HepG2 (cell line): ENCODE data around the gene BACH2. TPM values are rescaled to one million over a fixed set of nuclear protein-coding genes. Genes with fewer than 3 reads are reported as not detected.

ENCODE experiments used
- ATAC-seq: fragments of 200-7000 bp; cut with Tn5 transposase; 3 replicates; pipeline ENCODE4 v1.9.1; 2020; ENCODE audit warnings: mild to moderate bottlenecking, moderate library complexity
- BruUV-seq: library from RNA; stranded (reverse); fragments of 400-500 nt; replicated peaks from 2 replicates; lab custom pipeline; 2021; lab: Mats Ljungman, UMichigan
- CTCF ChIA-PET: fragments of 300-600 bp; formaldehyde crosslinking; extraction: SDS; loops from one replicate; lab custom pipeline; 2021; ENCODE audit warnings: low total read pairs, inconsistent platforms, low intra/inter-chr PET ratio; lab: Yijun Ruan, JAX
- POLR2A ChIA-PET: fragments of 350-600 bp; sonication (Branson Sonifier 250); formaldehyde crosslinking; loops from one replicate; lab custom pipeline; 2020; ENCODE audit warnings: antibody characterized with exemption, inconsistent platforms; lab: Yijun Ruan, JAX
- DNase-seq: peaks from one replicate; pipeline ENCODE4 v3.0.0-alpha.2; 2015; ENCODE audit warnings: low spot score
- FAIRE-seq: peaks from 3 replicates; lab custom pipeline; 2011; peaks lifted over from hg19 to GRCh38; lab: Jason Lieb, UNC
- H2AFZ ChIP-seq: one replicate; pipeline ENCODE4 v1.6.1; 2011; ENCODE audit warnings: low read length, inconsistent platforms
- H3K27ac ChIP-seq: fragments of 300-600 bp; 3 replicates; pipeline ENCODE4 v1.8.0; 2011; ENCODE audit warnings: mixed run types, mild to moderate bottlenecking, mixed read lengths, low read length, inconsistent platforms; ENCODE audit not compliant: insufficient read depth; ENCODE audit errors: extremely low read length
- H3K27me3 ChIP-seq, 2 experiments: fragments of 200-600 bp in 1 of 2; 2 replicates in 1 of 2; 3 replicates in 1 of 2; pipeline versions ENCODE4 v1.6.0 to v1.8.0; 2011; ENCODE audit warnings: low read length in 2 of 2, mild to moderate bottlenecking in 2 of 2, moderate library complexity in 2 of 2, inconsistent platforms in 1 of 2; ENCODE audit not compliant: insufficient read depth in 2 of 2, control insufficient read depth in 1 of 2
- H3K36me3 ChIP-seq, 2 experiments: fragments of 200-600 bp in 1 of 2; replicated peaks in 1 of 2; 2 replicates in 1 of 2; 3 replicates in 1 of 2; pipeline versions ENCODE4 v1.5.1 to v1.8.0; 2011; ENCODE audit warnings: low read length in 2 of 2, inconsistent platforms in 1 of 2; ENCODE audit not compliant: insufficient read depth in 2 of 2, control insufficient read depth in 1 of 2
- H3K4me1 ChIP-seq: 2 replicates; pipeline ENCODE4 v1.5.1; 2012; ENCODE audit warnings: low read length, inconsistent platforms; ENCODE audit not compliant: insufficient read depth
- H3K4me2 ChIP-seq: 2 replicates; pipeline ENCODE4 v1.6.0; 2011; ENCODE audit warnings: low read depth, low read length, inconsistent platforms
- H3K4me3 ChIP-seq, 3 experiments: fragments of 200-600 bp in 1 of 3; sonication (generic), shearing (Covaris generic) in 1 of 3; replicated peaks in 1 of 3; 2 replicates each; pipeline ENCODE4 v1.5.1; 2011 to 2016; ENCODE audit warnings: low read length in 3 of 3, inconsistent platforms in 2 of 3, low read depth in 2 of 3, mild to moderate bottlenecking in 2 of 3, control low read depth in 1 of 3, mixed read lengths in 1 of 3; ENCODE audit not compliant: insufficient read depth in 1 of 3
- H3K79me2 ChIP-seq: one replicate; pipeline ENCODE4 v1.6.1; 2011; ENCODE audit warnings: low read length, inconsistent platforms; ENCODE audit not compliant: insufficient read depth
- H3K9ac ChIP-seq: 2 replicates; pipeline ENCODE4 v1.6.0; 2011; ENCODE audit warnings: mild to moderate bottlenecking, low read depth, low read length, inconsistent platforms; ENCODE audit not compliant: insufficient read depth
- H3K9me3 ChIP-seq: 2 replicates; pipeline ENCODE4 v1.5.1; 2012; ENCODE audit warnings: mild to moderate bottlenecking, low read length
- H4K20me1 ChIP-seq: 2 replicates; pipeline ENCODE4 v1.6.0; 2011; ENCODE audit warnings: inconsistent platforms, mild to moderate bottlenecking, low read length, moderate library complexity; ENCODE audit not compliant: insufficient read depth
- AHR ChIP-seq: IDR thresholded peaks from 2 replicates; pipeline ENCODE4 v1.6.1; 2018; ENCODE audit warnings: missing genetic modification reagents, missing compliant biosample characterization
- ATF5 ChIP-seq: sonication (generic); formaldehyde crosslinking; IDR thresholded peaks from 2 replicates; pipeline ENCODE4 v1.4.0; 2020; ENCODE audit warnings: mild to moderate bottlenecking, low read depth, missing genetic modification reagents
- E2F1 ChIP-seq: sonication (generic); formaldehyde crosslinking; IDR thresholded peaks from 2 replicates; pipeline ENCODE4 v1.5.0; 2020; ENCODE audit warnings: missing genetic modification reagents
- ESRRA ChIP-seq: sonication (generic); formaldehyde crosslinking; IDR thresholded peaks from 2 replicates; pipeline ENCODE4 v1.5.1; 2020; ENCODE audit warnings: mild to moderate bottlenecking, low read depth, missing genetic modification reagents
- FOXP4 ChIP-seq: sonication (generic); formaldehyde crosslinking; IDR thresholded peaks from 2 replicates; pipeline ENCODE4 v1.4.0; 2020; ENCODE audit warnings: missing genetic modification reagents
- GATA4 ChIP-seq: sonication (generic); IDR thresholded peaks from 2 replicates; pipeline ENCODE4 v1.6.1; 2016; ENCODE audit warnings: antibody characterized with exemption, low read depth, borderline replicate concordance
- GATAD2A ChIP-seq: IDR thresholded peaks from 2 replicates; pipeline ENCODE4 v1.6.1; 2016
- GZF1 ChIP-seq: sonication (generic); formaldehyde crosslinking; IDR thresholded peaks from 2 replicates; pipeline ENCODE4 v1.5.1; 2020; ENCODE audit warnings: mild to moderate bottlenecking, missing genetic modification reagents
- HES4 ChIP-seq: sonication (generic); formaldehyde crosslinking; IDR thresholded peaks from 2 replicates; pipeline ENCODE4 v1.9.0; 2021; ENCODE audit warnings: mild to moderate bottlenecking, missing genetic modification reagents, borderline replicate concordance
- MTF2 ChIP-seq: sonication (generic); formaldehyde crosslinking; IDR thresholded peaks from 2 replicates; pipeline ENCODE4 v1.5.0; 2020; ENCODE audit warnings: missing genetic modification reagents, borderline replicate concordance
- NCOA1 ChIP-seq: sonication (generic); formaldehyde crosslinking; IDR thresholded peaks from 2 replicates; pipeline ENCODE4 v1.9.0; 2021; ENCODE audit warnings: missing genetic modification reagents
- PCBP2 ChIP-seq: fragments of 200-400 bp; formaldehyde crosslinking; optimal IDR thresholded peaks from 2 replicates; pipeline ENCODE3; 2018; ENCODE audit warnings: low read length, low read depth; ENCODE audit not compliant: poor library complexity, severe bottlenecking
- PHF8 ChIP-seq: sonication (generic); formaldehyde crosslinking; IDR thresholded peaks from 2 replicates; pipeline ENCODE4 v1.5.0; 2020; ENCODE audit warnings: missing genetic modification reagents
- TEF ChIP-seq: sonication (generic); formaldehyde crosslinking; IDR thresholded peaks from 2 replicates; pipeline ENCODE4 v1.5.0; 2020; ENCODE audit warnings: missing genetic modification reagents
- ZBTB7A ChIP-seq: sonication (generic); formaldehyde crosslinking; IDR thresholded peaks from 2 replicates; pipeline ENCODE4 v1.8.0; 2022; ENCODE audit warnings: mild to moderate bottlenecking, missing genetic modification reagents
- ZNF280B ChIP-seq: sonication (generic); formaldehyde crosslinking; IDR thresholded peaks from 2 replicates; pipeline ENCODE4 v1.5.0; 2020; ENCODE audit warnings: missing genetic modification reagents, mild to moderate bottlenecking, borderline replicate concordance
- ZNF326 ChIP-seq: sonication (generic); formaldehyde crosslinking; IDR thresholded peaks from 2 replicates; pipeline ENCODE4 v1.4.0; 2020; ENCODE audit warnings: missing genetic modification reagents, borderline replicate concordance
- ZNF75D ChIP-seq: sonication (generic); formaldehyde crosslinking; IDR thresholded peaks from 2 replicates; pipeline ENCODE4 v1.8.1; 2023; ENCODE audit warnings: missing genetic modification reagents, mild to moderate bottlenecking, borderline replicate concordance
- ZNF816 ChIP-seq: sonication (generic); formaldehyde crosslinking; IDR thresholded peaks from 2 replicates; pipeline ENCODE4 v1.8.0; 2022; ENCODE audit warnings: missing genetic modification reagents, mild to moderate bottlenecking, borderline replicate concordance
- ZSCAN20 ChIP-seq: sonication (generic); formaldehyde crosslinking; IDR thresholded peaks from 2 replicates; pipeline ENCODE4 v1.4.0; 2020; ENCODE audit warnings: missing genetic modification reagents, mild to moderate bottlenecking, borderline replicate concordance
- WGBS: methylation state at CpG from one replicate; pipeline ENCODE4 v1.1.6; 2017; ENCODE audit warnings: low lambda C conversion rate; 5-methylcytosine and 5-hydroxymethylcytosine counted together
- in situ Hi-C: cut with HindIII; loops from 2 replicates; pipeline ENCODE4 v1.10.0; 2017; ENCODE audit warnings: low pct_unique_long_range_greater_than_20kb; ENCODE audit not compliant: extremely low pct_ligation_motif_present
- intact Hi-C: fragments of 100-400 bp; cut with micrococcal nuclease; formaldehyde crosslinking; loops from one replicate; pipeline ENCODE4 v1.10.0; 2022; ENCODE audit not compliant: unreplicated experiment
- polyA plus RNA-seq, 8 experiments: library from polyadenylated mRNA; depleted of rRNA in 3 of 8; stranded (reverse) in 7 of 8; unstranded in 1 of 8; fragments of >200 nt; fragmentation: Illumina TruSeq in 4 of 8; extraction: Trizol in 4 of 8; gene quantifications; 2 replicates each; pipeline versions ENCODE4 v1.2.1 to v1.2.3, GENCODE V29; 2011 to 2016; ENCODE audit warnings: low read depth in 4 of 8, missing spikeins in 1 of 8, mixed read lengths in 1 of 8; ENCODE audit not compliant: insufficient read depth in 1 of 8
- total RNA-seq, 5 experiments: library from RNA; depleted of rRNA; stranded (reverse); fragments of >200 nt; fragmentation: Illumina TruSeq; extraction: Trizol; gene quantifications; 2 replicates each; pipeline ENCODE4 v1.2.3, GENCODE V29; 2016; ENCODE audit warnings: low read depth in 1 of 5

BACH2 gene
- total and polyA plus RNA-seq, 2 of the 13 experiments (the other 11 are each of a cell fraction or from before 2014, with no cell fraction given), result 0.01 TPM; not detected in 1

GRCh38 chr6:89970072-89970471 lies 326.6 kb downstream of the BACH2 start:
- Histone ChIP-seq H3K4me1 (no peaks in the 10 kb centered on the region), H3K9ac (no peak overlapping the region), H3K36me3 (no peaks in the 10 kb centered on the region), H3K4me3 (no peak overlapping the region), H4K20me1 (no peaks in the 10 kb centered on the region), H2AFZ (no peak overlapping the region), H3K9me3 (no peaks in the 10 kb centered on the region)
- ATAC-seq, result peak; percentile 49; the same call in 1 of the 3 replicates
- POLR2A ChIA-PET, result no interaction called here
- no peak for TF ChIP-seq ZBTB7A (CRISPR knock-in tag)
- no peak for TF ChIP-seq NCOA1 (CRISPR knock-in tag)
- TF ChIP-seq GATA4, result no peak
- TF ChIP-seq GZF1 (CRISPR knock-in tag), result no peak
- TF ChIP-seq AHR (CRISPR knock-in tag), result no peak
- TF ChIP-seq HES4 (CRISPR knock-in tag), result no peak
- no peak for TF ChIP-seq FOXP4
- no peak for TF ChIP-seq PHF8 (CRISPR knock-in tag)
- no peak for TF ChIP-seq ZSCAN20 (CRISPR knock-in tag)
- TF ChIP-seq ZNF280B, result no peak
- no peak for TF ChIP-seq TEF (CRISPR knock-in tag)
- TF ChIP-seq E2F1 (CRISPR knock-in tag), result no peak
- TF ChIP-seq MTF2 (CRISPR knock-in tag), result no peak
- no peak for TF ChIP-seq ESRRA (CRISPR knock-in tag)
- no peak for TF ChIP-seq ZNF326 (CRISPR knock-in tag)
- TF ChIP-seq PCBP2, result no peak
- no peak for TF ChIP-seq ATF5 (CRISPR knock-in tag)
- no peak for TF ChIP-seq ZNF816 (CRISPR knock-in tag)
- TF ChIP-seq GATAD2A (CRISPR knock-in tag), result no peak
- TF ChIP-seq ZNF75D (CRISPR knock-in tag), result no peak
- TF ChIP-seq, all 625 proteins: peak for 0
- 8% methylated on average over 2 of the region's 7 CpGs for WGBS
- H3K27me3 ChIP-seq, result peaks cover 2 to 23% of the 10 kb centered on the region in 2 experiments; a peak in 3 of 5 replicates
- in situ Hi-C loops, result no loop called here
- no TSS peak for BruUV-seq
- H3K27ac ChIP-seq, result no peak overlapping the region
- CTCF ChIA-PET, result interaction anchor here (2.0 kb wide), 1 partner anchor 509 kb away, joined by 8 read pairs; no protein-coding TSS in a partner anchor
- no peaks in the 10 kb centered on the region for H3K79me2 ChIP-seq
- FAIRE-seq (no peak), DNase-seq (no peak)
- H3K4me2 ChIP-seq, result no peak overlapping the region
- intact Hi-C loops, result loop anchor here (1.0 to 10.0 kb wide), 3 partner anchors 29 to 423 kb away; no protein-coding TSS in a partner anchor
